ENCODE measurements around the gene PTCH2. TPM values are rescaled to one million over a fixed set of nuclear protein-coding genes. Genes with fewer than 3 reads are reported as not detected.

The PTCH2 gene
- total and polyA plus RNA-seq, 2 of the 13 experiments (the other 11 are each of a cell fraction or from before 2014, with no cell fraction given), result 0.60 to 1.5 TPM

DNA sequence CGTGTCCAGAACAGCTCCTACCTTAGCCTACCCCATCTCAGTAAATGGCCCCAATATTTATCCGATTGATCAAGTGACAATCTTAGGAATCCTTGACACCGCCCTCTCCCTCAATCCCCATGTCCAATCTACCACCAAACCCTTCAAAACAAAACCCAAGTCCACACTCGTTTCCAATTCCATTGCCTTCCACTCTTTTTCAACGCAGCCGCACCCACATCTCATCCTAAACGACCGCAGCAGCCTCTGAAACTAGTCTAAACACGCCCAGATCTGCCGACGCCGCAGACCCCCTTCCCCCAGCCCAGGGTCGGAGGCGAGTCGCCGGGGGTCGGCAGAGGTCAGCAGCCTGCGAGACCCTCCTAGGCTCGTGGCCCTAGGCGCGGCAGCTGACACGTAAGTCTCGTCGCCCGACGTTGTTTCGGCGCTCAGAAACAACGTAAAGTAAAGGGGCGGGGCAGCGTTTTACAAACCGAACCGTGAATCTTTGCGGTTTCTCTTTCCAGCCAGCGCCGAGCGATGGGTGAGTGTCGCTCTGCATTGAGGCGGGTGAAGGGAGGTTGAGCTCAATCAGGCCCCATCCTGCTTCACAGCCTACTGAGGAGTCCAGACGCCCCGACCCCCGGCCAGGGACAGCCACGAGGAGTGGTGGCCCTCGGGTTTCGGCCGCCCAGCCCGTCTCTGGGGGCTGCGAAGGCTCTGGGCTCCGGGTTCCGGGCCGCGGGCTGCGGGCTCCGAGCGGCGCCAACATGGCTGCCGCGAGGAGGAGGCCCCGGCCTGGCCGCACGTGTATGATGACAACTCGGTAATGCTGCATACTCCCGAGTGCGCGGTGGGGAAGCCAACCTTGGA is 67.7 kb downstream of the PTCH2 start, which contains the start of gene RPS8 (continued):
- TF ChIP-seq, protein P1, sequence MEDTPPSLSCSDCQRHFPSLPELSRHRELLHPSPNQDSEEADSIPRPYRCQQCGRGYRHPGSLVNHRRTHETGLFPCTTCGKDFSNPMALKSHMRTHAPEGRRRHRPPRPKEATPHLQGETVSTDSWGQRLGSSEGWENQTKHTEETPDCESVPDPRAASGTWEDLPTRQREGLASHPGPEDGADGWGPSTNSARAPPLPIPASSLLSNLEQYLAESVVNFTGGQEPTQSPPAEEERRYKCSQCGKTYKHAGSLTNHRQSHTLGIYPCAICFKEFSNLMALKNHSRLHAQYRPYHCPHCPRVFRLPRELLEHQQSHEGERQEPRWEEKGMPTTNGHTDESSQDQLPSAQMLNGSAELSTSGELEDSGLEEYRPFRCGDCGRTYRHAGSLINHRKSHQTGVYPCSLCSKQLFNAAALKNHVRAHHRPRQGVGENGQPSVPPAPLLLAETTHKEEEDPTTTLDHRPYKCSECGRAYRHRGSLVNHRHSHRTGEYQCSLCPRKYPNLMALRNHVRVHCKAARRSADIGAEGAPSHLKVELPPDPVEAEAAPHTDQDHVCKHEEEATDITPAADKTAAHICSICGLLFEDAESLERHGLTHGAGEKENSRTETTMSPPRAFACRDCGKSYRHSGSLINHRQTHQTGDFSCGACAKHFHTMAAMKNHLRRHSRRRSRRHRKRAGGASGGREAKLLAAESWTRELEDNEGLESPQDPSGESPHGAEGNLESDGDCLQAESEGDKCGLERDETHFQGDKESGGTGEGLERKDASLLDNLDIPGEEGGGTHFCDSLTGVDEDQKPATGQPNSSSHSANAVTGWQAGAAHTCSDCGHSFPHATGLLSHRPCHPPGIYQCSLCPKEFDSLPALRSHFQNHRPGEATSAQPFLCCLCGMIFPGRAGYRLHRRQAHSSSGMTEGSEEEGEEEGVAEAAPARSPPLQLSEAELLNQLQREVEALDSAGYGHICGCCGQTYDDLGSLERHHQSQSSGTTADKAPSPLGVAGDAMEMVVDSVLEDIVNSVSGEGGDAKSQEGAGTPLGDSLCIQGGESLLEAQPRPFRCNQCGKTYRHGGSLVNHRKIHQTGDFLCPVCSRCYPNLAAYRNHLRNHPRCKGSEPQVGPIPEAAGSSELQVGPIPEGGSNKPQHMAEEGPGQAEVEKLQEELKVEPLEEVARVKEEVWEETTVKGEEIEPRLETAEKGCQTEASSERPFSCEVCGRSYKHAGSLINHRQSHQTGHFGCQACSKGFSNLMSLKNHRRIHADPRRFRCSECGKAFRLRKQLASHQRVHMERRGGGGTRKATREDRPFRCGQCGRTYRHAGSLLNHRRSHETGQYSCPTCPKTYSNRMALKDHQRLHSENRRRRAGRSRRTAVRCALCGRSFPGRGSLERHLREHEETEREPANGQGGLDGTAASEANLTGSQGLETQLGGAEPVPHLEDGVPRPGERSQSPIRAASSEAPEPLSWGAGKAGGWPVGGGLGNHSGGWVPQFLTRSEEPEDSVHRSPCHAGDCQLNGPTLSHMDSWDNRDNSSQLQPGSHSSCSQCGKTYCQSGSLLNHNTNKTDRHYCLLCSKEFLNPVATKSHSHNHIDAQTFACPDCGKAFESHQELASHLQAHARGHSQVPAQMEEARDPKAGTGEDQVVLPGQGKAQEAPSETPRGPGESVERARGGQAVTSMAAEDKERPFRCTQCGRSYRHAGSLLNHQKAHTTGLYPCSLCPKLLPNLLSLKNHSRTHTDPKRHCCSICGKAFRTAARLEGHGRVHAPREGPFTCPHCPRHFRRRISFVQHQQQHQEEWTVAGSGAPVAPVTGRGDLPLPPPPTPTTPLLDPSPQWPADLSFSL (CRISPR knock-in tag; IDR thresholded peaks at IDR 0.05), result no peak
- TF ChIP-seq CC2D1A (CRISPR knock-in tag; IDR thresholded peaks at IDR 0.05), result no peak
- TF ChIP-seq PHF8 (CRISPR knock-in tag; IDR thresholded peaks at IDR 0.05), result peak; percentile 93
- TF ChIP-seq ZBTB3 (CRISPR knock-in tag; IDR thresholded peaks at IDR 0.05; ENCODE audit: borderline replicate concordance, low read depth), result 0 out of 2 replicates have a peak, but pooled peaks have one; percentile 88
- TF ChIP-seq RELA (CRISPR knock-in tag; IDR thresholded peaks at IDR 0.05), result peak; percentile 69; the same call in 1 of the 2 replicates
- TF ChIP-seq, protein P2, sequence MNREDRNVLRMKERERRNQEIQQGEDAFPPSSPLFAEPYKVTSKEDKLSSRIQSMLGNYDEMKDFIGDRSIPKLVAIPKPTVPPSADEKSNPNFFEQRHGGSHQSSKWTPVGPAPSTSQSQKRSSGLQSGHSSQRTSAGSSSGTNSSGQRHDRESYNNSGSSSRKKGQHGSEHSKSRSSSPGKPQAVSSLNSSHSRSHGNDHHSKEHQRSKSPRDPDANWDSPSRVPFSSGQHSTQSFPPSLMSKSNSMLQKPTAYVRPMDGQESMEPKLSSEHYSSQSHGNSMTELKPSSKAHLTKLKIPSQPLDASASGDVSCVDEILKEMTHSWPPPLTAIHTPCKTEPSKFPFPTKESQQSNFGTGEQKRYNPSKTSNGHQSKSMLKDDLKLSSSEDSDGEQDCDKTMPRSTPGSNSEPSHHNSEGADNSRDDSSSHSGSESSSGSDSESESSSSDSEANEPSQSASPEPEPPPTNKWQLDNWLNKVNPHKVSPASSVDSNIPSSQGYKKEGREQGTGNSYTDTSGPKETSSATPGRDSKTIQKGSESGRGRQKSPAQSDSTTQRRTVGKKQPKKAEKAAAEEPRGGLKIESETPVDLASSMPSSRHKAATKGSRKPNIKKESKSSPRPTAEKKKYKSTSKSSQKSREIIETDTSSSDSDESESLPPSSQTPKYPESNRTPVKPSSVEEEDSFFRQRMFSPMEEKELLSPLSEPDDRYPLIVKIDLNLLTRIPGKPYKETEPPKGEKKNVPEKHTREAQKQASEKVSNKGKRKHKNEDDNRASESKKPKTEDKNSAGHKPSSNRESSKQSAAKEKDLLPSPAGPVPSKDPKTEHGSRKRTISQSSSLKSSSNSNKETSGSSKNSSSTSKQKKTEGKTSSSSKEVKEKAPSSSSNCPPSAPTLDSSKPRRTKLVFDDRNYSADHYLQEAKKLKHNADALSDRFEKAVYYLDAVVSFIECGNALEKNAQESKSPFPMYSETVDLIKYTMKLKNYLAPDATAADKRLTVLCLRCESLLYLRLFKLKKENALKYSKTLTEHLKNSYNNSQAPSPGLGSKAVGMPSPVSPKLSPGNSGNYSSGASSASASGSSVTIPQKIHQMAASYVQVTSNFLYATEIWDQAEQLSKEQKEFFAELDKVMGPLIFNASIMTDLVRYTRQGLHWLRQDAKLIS (CRISPR knock-in tag; IDR thresholded peaks at IDR 0.05), result no peak
- TF ChIP-seq HMGXB3 (CRISPR knock-in tag; IDR thresholded peaks at IDR 0.05; ENCODE audit: borderline replicate concordance), result 0 out of 2 replicates have a peak, but pooled peaks have one; percentile 20
- peak; percentile 99 for TF ChIP-seq RBM39 (IDR thresholded peaks at IDR 0.05; ENCODE audit: low read depth, low read length, poor library complexity, severe bottlenecking)
- TF ChIP-seq ZMYM3 (CRISPR knock-in tag; IDR thresholded peaks at IDR 0.05), result peak; percentile 22; the same call in 1 of the 2 replicates
- TF ChIP-seq REL (CRISPR knock-in tag; conservative IDR thresholded peaks at IDR 0.05), result no peak; the same call in 1 of the 2 replicates
- TF ChIP-seq EED (CRISPR knock-in tag; IDR thresholded peaks at IDR 0.05), result peak; percentile 91; the same call in 1 of the 2 replicates
- TF ChIP-seq AKAP8 (CRISPR knock-in tag; IDR thresholded peaks at IDR 0.05), result no peak; the same call in 1 of the 2 replicates

Data from HepG2 (cell line).